GM21737 (cell line): ENCODE data around the gene ENO3.
"Not testable (repeated sequence)": the region's sequence is repeated elsewhere in the genome, so short reads cannot be mapped to it uniquely, and the experiment has no call there.

Experiments
- ATAC-seq: cut with Tn5 transposase; IDR thresholded peaks from one replicate; pipeline ENCODE4 v1.9.1; 2021; ENCODE audit warnings: mild to moderate bottlenecking, moderate library complexity; ENCODE audit not compliant: unreplicated experiment

ENO3 gene

DNA sequence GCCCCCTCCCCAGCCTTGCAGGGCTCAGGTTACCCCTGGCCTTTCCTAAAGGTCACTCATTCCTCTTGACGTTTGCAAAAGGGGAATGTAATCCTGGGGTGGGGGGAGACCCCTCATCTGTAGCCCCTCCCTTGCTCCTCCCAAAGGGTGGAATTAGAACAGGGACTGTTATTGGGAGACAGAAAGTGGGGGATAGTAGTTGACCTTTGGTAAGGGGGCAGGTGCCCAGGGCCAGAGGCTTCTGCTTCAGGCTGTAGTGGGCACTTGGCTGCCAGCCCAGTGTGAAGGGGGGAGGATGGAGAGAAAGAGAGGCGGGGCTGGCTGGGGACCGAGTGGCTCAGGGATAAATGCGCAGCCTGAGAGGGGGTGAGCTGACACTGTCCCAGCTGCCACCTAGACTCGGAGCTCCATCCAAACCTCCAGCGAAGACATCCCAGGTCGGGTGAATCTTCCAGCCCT is at the start of gene ENO3:
TSS of gene ENO3 (plus strand) at position 374 of the 459 bp plus-strand sequence. CDS start 711 bp downstream, outside the sequence.
- ATAC-seq = no peak

- ATAC-seq = no peak
These were observed 49.1 kb upstream of the ENO3 start for GRCh38 chr17:4901648-4902344.

- no peak for ATAC-seq
These were observed 48.4 kb upstream of the ENO3 start for GRCh38 chr17:4902540-4902939.

GRCh38 chr17:4903051-4903818 is 47.7 kb upstream of the ENO3 start, which contains the start of gene CHRNE:
Gene CHRNE, minus strand, starts transcription at chr17:4903098. Its CDS starts 35 bp downstream, at chr17:4903063.
- no peak for ATAC-seq

DNA sequence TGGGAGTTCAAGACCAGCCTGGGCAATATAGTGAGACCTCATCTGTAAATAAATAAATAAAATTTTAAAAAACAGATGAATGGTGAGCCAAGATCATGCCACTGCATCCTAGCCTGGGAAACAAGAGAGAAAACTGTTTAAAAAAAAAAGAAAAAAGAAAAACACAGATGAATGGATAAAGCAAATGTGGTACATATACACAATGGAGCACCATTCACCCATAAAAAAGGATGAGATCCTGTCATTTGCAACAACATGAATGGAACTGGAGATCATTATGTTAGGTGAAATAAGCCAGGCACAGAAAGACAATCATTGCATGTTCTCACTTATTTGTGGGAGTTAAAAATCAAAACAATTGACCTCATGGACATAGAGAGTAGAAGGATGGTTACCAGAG is 44.3 kb upstream of the ENO3 start:
- ATAC-seq = not testable (repeated sequence)

DNA sequence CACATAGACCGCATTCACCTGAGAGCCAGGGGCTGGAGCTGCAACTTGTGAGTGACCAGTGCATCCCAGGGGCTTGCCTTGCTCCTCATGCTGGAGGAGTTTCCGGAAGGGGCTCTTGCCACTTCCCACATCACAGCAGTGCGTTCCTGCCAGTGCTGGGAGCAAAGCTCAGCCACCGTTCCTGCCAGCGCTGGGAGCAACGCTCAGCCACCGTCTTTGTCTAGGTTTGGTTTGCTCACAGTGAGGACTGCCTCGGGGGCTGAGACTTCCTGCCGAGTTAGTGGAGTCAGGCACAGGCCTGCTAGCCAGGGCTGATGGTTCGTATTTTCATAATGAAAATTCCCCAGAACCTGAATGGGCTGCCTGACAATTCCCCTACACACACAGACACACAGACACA is 42.6 kb upstream of the ENO3 start:
- no peak for ATAC-seq

- ATAC-seq = no peak
These were observed 42.0 kb upstream of the ENO3 start for GRCh38 chr17:4908711-4909496.

GRCh38 chr17:4913994-4914393 is 36.9 kb upstream of the ENO3 start:
- no peak for ATAC-seq

DNA sequence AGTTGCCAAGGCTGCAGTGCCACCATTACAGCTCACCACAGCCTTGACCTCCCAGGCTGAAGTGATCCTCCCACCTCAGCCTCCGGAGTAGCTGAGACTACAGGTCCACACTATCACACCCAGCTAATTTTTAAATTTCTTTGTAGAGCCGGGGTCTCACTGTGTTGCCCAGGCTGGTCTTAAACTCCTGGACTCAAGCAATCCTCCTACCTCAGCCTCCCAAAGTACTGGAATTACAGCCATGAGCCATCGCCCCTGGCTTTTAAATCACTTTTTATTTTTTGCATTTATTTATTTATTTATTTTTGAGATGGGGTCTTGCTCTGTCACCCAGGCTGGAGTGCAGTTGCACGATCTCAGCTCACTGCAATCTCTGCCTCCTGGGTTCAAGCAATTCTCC is 36.4 kb upstream of the ENO3 start:
- ATAC-seq = not testable (repeated sequence)

GRCh38 chr17:4919511-4920047 is 31.3 kb upstream of the ENO3 start:
- ATAC-seq = no peak

DNA sequence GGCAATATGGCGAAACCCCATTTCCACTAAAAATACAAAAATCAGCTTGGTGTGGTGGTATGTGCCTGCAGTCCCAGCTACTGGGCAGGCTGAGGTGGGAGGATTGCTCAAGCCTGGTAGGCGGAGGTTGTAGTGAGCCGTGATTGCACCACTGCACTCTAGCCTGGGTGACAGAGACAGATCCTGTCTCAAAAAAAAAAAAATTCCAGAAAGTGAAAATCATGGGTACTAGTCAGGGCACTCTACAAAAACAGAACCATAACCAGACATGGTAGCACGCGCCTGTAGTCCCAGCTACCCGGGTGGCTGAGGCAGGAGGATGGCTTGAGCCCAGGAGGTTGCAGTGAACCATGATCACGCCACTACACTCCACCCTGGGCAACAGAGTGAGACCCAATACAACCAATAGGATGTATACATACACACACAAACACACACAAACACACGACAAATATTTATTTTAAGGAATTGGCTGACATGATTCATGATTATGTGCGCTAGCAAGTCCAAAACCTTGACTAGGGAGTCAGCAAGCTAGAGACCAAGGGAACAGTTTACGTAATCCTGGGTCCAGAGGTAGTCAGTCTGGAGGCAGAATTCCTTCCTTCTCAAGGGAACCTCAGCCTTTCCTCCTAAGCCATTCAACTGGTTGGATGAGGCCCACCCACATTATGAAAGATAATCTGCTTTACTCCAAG is 30.4 kb upstream of the ENO3 start:
- ATAC-seq = no peak

- no peak for ATAC-seq
These were observed 29.6 kb upstream of the ENO3 start for GRCh38 chr17:4921320-4921719.

DNA sequence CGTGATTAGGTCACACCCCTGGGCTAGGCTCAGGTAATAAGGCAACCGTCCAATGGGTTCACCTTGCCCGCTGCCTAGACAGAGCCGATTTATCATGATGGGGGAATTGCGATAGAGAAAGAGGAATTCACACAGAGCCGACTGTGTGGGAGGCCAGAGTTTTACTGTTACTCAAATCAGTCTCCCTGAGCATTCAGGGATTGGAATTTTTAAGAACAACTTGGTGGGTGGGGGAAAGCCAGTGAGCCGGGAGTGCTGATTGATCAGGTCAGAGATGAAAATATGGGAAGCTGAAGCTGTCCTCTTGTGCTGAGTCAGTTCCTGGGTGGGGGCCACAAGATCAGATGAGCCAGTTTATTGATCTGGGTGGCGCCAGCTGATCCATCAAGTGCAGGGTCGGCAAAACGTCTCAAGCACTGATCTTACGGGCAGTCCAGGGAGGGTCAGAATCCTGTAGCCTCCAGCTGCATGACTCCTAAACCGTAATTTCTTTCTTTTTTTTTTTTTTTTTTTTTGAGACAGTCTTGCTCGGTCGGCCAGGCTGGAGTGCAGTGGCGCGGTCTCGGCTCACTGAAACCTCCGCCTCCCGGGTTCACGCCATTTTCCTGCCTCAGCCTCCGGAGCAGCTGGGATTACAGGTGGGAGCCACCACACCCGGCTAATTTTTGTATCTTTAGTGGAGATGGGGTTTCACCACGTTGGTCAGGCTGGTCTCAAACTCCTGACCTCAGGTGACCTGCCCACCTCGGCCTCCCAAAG is 24.2 kb upstream of the ENO3 start:
- not testable (repeated sequence) for ATAC-seq

DNA sequence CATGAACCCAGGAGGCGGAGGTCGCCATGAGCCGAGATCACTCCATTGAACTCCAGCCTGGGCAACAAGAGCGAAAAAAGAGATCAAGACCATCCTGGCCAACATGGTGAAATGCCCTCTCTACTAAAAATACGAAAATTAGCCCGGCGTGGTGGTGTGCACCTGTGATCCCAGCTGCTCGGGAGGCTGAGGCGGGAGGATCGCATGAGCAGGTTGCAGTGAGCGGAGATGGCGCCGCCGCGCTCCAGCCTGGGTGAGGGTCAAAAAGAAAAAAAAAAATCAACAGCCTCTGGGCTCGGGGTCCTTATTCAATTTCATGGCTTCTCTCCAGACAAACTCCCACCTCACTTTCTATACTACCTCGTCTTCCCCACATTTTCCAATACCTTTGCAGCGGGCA is 22.0 kb upstream of the ENO3 start:
- ATAC-seq = no peak

DNA sequence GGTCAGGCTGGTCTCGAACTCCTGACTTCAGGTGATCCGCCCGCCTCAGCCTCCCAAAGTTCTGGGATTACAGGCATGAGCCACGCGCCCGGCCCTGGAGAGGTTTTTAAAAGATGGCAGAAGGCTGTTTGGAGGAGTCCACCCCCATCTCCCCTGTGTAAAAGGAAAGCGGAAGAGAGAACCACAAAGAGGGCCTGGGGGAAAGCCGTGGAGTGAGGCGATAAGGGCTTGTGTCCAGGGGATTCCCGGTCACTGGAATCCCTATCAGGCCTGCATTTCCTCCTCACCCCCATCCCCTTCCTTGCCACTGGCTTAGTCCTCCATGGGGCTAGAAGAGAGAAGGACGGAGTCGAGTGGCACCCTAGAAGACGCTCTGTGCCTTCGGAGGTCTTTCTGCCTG is 19.0 kb upstream of the ENO3 start, which contains the start of gene GP1BA:
TSS of gene GP1BA (plus strand) at position 315 of the 400 bp plus-strand sequence. CDS start 328 bp downstream, outside the sequence.
- ATAC-seq = no peak

- ATAC-seq = no peak
These were observed 18.2 kb upstream of the ENO3 start for GRCh38 chr17:4932756-4933155.

GRCh38 chr17:4933646-4934045 is 17.3 kb upstream of the ENO3 start:
- no peak for ATAC-seq

DNA sequence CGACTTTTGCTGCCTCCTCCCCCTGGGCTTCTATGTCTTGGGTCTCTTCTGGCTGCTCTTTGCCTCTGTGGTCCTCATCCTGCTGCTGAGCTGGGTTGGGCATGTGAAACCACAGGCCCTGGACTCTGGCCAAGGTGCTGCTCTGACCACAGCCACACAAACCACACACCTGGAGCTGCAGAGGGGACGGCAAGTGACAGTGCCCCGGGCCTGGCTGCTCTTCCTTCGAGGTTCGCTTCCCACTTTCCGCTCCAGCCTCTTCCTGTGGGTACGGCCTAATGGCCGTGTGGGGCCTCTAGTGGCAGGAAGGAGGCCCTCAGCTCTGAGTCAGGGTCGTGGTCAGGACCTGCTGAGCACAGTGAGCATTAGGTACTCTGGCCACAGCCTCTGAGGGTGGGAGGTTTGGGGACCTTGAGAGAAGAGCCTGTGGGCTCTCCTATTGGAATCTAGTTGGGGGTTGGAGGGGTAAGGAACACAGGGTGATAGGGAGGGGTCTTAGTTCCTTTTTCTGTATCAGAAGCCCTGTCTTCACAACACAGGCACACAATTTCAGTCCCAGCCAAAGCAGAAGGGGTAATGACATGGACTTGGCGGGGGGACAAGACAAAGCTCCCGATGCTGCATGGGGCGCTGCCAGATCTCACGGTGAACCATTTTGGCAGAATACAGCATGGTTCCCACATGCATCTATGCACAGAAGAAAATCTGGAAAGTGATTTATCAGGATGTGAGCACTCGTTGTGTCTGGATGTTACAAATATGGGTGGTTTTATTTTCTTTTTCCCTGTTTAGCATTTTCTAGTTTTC is 16.5 kb upstream of the ENO3 start:
- no peak for ATAC-seq

DNA sequence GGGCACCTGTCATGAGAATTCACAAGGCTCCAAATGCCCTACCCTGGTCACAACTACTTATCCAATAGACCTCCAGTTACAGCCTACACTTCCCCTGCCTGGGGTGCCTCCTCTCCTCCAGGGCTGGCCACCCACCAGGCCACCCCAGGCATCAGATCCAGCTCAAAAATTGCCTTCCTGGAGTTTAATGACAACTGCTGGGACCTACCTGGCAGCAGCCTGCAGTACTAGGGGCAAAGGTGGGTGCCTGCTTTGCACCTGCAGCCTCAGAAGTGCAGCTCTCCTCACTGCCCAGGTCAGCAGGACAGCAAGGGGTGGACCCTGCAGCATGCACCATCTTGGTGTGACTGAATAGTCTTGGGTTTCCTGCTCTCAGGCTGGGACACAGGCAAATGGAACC is 15.3 kb upstream of the ENO3 start:
- no peak for ATAC-seq
